ENCODE data around the gene NPR1. TPM values are rescaled to one million over a fixed set of nuclear protein-coding genes. Genes with fewer than 3 reads are reported as not detected.
A peak's percentile ranks its signal among the peaks of the same experiment; 100 is the strongest.
"Not testable (repeated sequence)": the region's sequence is repeated elsewhere in the genome, so short reads cannot be mapped to it uniquely, and the experiment has no call there.

The NPR1 gene
- total RNA-seq, 1 donor from 2014 or later: 187 TPM

DNA sequence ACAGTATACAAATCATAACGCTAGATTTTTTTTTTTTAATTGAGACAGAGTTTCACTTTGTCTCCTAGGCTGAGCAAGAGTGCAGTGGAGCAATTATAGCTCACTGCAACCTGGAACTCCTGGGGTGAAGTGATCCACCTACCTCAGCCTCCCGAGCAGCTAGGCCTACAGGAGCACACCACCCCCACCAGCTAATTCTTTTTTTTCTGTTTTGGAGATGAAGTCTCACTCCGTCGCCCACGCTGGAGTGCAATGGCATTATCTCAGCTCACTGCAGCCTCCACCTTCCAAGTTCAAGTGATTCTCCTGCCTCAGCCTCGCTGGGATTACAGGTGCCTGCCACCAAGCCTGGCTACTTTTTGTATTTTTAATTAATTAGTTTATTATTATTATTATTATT lies 21.3 kb downstream of the NPR1 start:
- Histone ChIP-seq H3K4me3 (no peak overlapping the region), H3K27ac (peak overlapping the region; percentile 99 to 100), H3K36me3 (no peaks in the 10 kb centered on the region), H3K9me3 (no peaks in the 10 kb centered on the region), H3K4me1 (peaks cover 16 to 33% of the 10 kb centered on the region in 2 donors), H3K27me3 (no peaks in the 10 kb centered on the region)
- DNase-seq (ENCODE audit: low spot score in 2 of 2): no peak
- TF ChIP-seq, protein P1, sequence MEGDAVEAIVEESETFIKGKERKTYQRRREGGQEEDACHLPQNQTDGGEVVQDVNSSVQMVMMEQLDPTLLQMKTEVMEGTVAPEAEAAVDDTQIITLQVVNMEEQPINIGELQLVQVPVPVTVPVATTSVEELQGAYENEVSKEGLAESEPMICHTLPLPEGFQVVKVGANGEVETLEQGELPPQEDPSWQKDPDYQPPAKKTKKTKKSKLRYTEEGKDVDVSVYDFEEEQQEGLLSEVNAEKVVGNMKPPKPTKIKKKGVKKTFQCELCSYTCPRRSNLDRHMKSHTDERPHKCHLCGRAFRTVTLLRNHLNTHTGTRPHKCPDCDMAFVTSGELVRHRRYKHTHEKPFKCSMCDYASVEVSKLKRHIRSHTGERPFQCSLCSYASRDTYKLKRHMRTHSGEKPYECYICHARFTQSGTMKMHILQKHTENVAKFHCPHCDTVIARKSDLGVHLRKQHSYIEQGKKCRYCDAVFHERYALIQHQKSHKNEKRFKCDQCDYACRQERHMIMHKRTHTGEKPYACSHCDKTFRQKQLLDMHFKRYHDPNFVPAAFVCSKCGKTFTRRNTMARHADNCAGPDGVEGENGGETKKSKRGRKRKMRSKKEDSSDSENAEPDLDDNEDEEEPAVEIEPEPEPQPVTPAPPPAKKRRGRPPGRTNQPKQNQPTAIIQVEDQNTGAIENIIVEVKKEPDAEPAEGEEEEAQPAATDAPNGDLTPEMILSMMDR (IDR thresholded peaks at IDR 0.05): no peak
- intact Hi-C loops (cut with DNase I): no loop called here

DNA sequence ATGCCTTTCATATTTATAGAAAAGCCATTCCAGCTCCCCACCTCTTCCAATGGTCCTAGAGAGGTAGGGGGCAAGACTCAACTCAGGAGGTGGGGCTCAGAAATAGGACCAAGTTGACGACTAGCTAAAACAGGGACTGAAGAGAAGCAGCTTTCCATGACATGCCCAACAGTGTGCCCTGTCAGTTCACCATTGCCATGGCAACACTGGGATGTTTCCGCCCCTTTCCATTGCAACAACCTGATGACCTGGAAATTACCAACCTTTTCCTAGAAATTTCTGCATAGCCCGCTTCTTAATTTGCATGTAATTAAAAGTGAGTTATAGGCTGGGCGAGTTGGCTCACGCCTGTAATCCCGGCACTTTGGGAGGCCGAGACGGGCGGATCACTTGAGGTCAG lies 27.0 kb downstream of the NPR1 start:
- no peaks in the 10 kb centered on the region for H3K36me3 ChIP-seq
- H3K27ac ChIP-seq: no peak overlapping the region
- TF ChIP-seq, protein P1 (IDR thresholded peaks at IDR 0.05): no peak
- no peak overlapping the region for H3K4me3 ChIP-seq
- no peaks in the 10 kb centered on the region for H3K4me1 ChIP-seq
- H3K27me3 ChIP-seq: no peaks in the 10 kb centered on the region
- DNase-seq (ENCODE audit: low spot score in 2 of 2): no peak
- intact Hi-C loops (cut with DNase I): no loop called here
- no peaks in the 10 kb centered on the region for H3K9me3 ChIP-seq

DNA sequence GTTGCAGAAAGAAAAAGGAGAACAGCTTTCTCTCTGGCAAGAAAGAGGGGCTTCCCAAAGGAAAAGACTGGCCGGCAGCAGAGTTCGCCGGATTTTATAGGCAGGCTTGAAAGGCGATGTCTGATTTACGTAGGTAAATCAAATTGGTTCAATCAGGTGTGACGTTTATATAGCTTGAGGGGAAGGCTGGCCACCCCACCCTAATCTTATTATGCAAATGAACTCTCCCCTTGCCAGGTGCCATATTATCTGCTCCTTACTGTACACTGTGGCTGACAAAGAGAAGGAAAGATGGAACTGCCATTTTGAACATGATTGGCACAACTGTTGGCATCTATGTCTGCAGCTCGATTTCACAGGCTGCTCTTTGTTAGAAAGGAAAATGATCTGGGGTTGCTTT lies 32.5 kb downstream of the NPR1 start:
- H3K4me3 ChIP-seq: no peak overlapping the region
- TF ChIP-seq, protein P1 (IDR thresholded peaks at IDR 0.05): no peak

DNA sequence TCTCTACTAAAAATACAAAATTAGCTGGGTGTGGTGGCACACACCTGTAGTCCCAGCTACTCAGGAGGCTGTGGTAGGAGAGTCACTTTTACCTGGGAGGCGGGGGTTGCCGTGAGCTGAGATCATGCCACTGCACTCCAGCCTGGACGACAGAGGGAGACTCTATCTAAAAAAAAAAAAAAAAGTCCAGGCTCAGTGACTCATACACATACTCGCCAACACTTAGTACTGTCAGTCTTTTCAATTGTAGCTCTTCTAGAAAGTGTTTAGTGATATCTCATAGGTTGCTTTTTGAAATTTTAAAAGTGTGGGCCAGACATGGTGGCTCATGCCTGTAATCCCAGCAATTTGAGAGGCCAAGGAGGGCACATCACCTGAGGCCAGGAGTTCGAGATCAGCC lies 37.7 kb downstream of the NPR1 start:
- H3K4me1 ChIP-seq; intact Hi-C loops (cut with DNase I); H3K27me3 ChIP-seq; DNase-seq (ENCODE audit: low spot score in 2 of 2); H3K4me3 ChIP-seq; H3K27ac ChIP-seq; H3K36me3 ChIP-seq; H3K9me3 ChIP-seq: not testable (repeated sequence)

More for the DNA sequence above, 32.5 kb downstream of the NPR1 start:
- Histone ChIP-seq H3K27ac (no peak overlapping the region), H3K4me1 (no peaks in the 10 kb centered on the region), H3K36me3 (no peaks in the 10 kb centered on the region), H3K27me3 (no peaks in the 10 kb centered on the region), H3K9me3 (no peaks in the 10 kb centered on the region)
- DNase-seq (ENCODE audit: low spot score in 2 of 2): no peak
- intact Hi-C loops (cut with DNase I): no loop called here

DNA sequence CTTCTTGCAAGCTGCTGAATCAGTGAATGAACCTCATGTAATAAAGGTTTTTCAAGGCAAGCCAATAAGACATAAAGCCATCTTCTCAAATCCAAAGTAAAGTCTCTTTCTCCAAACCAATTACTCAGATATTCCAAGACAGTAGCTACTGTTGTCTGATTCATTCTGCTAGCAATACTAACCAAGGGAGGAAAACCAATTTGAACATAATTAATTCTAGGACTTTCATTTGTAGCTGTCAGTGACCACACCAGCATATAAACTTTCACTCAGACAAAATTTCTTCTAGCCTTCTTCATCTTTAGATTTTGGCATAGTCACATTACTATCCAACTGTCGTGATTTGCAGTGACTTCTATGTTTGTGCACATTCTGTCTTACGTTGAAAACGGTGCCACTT lies 38.8 kb downstream of the NPR1 start:
- DNase-seq (ENCODE audit: low spot score in 2 of 2): no peak
- Histone ChIP-seq H3K36me3 (no peaks in the 10 kb centered on the region), H3K27me3 (no peaks in the 10 kb centered on the region), H3K4me3 (no peak overlapping the region), H3K9me3 (no peaks in the 10 kb centered on the region), H3K4me1 (no peaks in the 10 kb centered on the region), H3K27ac (no peak overlapping the region)
- intact Hi-C loops (cut with DNase I): no loop called here
- TF ChIP-seq, protein P1 (IDR thresholded peaks at IDR 0.05): no peak

DNA sequence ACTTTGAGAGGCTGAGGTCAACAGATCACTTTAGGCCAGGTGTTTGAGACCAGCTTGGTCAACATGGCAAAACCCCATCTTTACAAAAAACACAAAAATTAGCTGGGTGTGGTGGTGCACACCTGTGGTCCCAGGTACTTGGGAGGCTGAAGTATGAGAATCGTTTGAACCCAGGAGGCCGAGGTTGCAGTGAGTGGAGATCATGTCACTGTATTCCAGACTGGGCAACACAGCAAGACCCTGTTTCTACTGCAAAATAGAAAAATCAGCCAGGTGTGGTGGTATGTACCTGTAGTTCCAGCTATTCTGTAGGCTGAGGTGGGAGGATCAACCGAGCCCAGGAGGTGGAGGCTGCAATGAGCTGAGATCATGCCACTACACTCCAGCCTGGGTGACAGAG lies 45.2 kb downstream of the NPR1 start:
- TF ChIP-seq, protein P1 (IDR thresholded peaks at IDR 0.05): no peak
- H3K27ac ChIP-seq: no peak overlapping the region
- no peak for DNase-seq (ENCODE audit: low spot score in 2 of 2)
- no peaks in the 10 kb centered on the region for H3K27me3 ChIP-seq
- no peak overlapping the region for H3K4me3 ChIP-seq
- no peaks in the 10 kb centered on the region for H3K9me3 ChIP-seq
- intact Hi-C loops (cut with DNase I): no loop called here
- no peaks in the 10 kb centered on the region for H3K4me1 ChIP-seq
- no peaks in the 10 kb centered on the region for H3K36me3 ChIP-seq

DNA sequence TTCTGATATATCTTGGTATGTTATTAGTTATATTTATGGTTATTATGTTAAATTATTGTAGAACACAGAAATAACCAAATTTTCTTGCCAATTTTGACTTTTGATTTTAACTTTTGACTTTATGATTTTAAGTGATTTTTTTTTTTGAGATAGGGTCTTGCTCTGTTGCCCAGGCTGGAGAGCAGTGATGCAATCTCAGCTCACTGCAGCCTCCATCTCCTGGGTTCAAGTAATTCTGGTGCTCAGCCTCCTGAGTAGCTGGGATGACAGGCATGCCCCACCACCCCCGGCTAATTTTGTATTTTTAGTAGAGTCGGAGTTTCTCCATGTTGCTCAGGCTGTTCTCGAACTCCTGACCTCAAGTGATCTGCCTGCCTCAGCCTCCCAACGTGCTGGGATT lies 46.1 kb downstream of the NPR1 start:
- H3K27me3 ChIP-seq; H3K4me3 ChIP-seq; H3K4me1 ChIP-seq; DNase-seq (ENCODE audit: low spot score in 2 of 2); intact Hi-C loops (cut with DNase I); H3K9me3 ChIP-seq; H3K27ac ChIP-seq; H3K36me3 ChIP-seq: not testable (repeated sequence)
